ENCODE data around the gene HOXA6. TPM values are rescaled to one million over a fixed set of nuclear protein-coding genes. Genes with fewer than 3 reads are reported as not detected.
A peak's percentile ranks its signal among the peaks of the same experiment; 100 is the strongest.

HOXA6 gene
- total RNA-seq, 4 donors from 2014 or later = 11.1 to 30.9 (median 18.7) TPM

DNA sequence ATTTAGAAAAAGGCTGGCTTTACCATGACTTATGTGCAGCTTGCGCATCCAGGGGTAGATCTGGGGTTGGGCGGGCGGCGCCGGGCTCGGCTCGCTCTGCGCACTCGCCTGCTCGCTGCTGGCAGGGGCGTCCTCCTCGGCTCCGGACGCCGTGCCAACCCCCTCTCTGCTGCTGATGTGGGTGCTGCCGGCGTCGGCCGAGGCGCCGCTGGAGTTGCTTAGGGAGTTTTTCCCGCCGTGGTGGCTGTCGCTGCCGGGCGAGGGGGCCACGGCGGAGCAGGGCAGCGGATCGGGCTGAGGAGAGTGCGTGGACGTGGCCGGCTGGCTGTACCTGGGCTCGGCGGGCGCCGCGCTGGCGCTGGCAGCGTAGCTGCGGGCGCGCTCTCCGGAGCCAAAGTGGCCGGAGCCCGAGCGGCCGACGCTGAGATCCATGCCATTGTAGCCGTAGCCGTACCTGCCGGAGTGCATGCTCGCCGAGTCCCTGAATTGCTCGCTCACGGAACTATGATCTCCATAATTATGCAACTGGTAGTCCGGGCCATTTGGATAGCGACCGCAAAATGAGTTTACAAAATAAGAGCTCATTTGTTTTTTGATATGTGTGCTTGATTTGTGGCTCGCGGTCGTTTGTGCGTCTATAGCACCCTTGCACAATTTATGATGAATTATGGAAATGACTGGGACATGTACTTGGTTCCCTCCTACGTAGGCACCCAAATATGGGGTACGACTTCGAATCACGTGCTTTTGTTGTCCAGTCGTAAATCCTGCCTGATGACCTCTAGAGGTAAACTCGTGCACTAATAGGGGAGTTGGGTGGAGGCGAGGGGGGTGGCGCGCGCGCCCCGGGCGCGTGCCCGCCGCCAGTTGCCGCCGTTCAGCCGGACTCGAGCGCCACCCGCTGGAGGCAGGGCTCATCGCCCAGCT is 4.3 kb downstream of the HOXA6 start, which contains the start of gene HOXA5:
TSS of gene HOXA5 (minus strand) at position 659 of the 927 bp plus-strand sequence. CDS start at position 585, 74 bp downstream.
- peak within 1 kb of the TSS; percentile 28 to 54 (median 44) for H3K4me3 ChIP-seq

GRCh38 chr7:27142580-27143022 is 5.0 kb downstream of the HOXA6 start:
- Histone ChIP-seq H3K36me3 (peaks cover 0 to 33% (median 0%) of the 10 kb centered on the region in 3 donors), H3K4me3 (peak overlapping the region; percentile 28 to 54 (median 44)), H3K4me1 (peaks cover 0 to 58% (median 2%) of the 10 kb centered on the region in 4 donors), H3K27me3 (peaks cover 0 to 89% of the 10 kb centered on the region in 2 donors), H3K27ac (peak overlapping the region; percentile 25 to 83 (median 76)), H3K9me3 (no peaks in the 10 kb centered on the region)
- no peak for DNase-seq (ENCODE audit: low spot score in 2 of 2)
- TF ChIP-seq POLR2A (IDR thresholded peaks at IDR 0.05) (no peak), CTCF (IDR thresholded peaks at IDR 0.05) (no peak), EP300 (IDR thresholded peaks at IDR 0.05) (no peak)
- WGBS, 2 donors = 26 to 43% methylated on average over 29 of the region's 29 CpGs

More for the DNA sequence above, 4.3 kb downstream of the HOXA6 start, which contains the start of gene HOXA5:
- DNase-seq (ENCODE audit: low spot score in 2 of 2) = no peak
- TF ChIP-seq POLR2A (IDR thresholded peaks at IDR 0.05) = peak in 1 of 2 donors; percentile 51
- peak; percentile 42 to 82 (median 63) for TF ChIP-seq CTCF (IDR thresholded peaks at IDR 0.05)
- TF ChIP-seq EP300 (IDR thresholded peaks at IDR 0.05) = peak; percentile 51 to 68
- 23 to 43% methylated on average over 40 to 59 of the region's 86 CpGs for WGBS, 2 donors
- Histone ChIP-seq H3K4me1 (peaks cover 0 to 60% (median 5%) of the 10 kb centered on the region in 4 donors), H3K27ac (peak within 1 kb of the TSS; percentile 25 to 83 (median 76)), H3K27me3 (peaks cover 0 to 96% of the 10 kb centered on the region in 2 donors), H3K9me3 (no peaks in the 10 kb centered on the region), H3K36me3 (peaks cover 0 to 33% (median 0%) of the 10 kb centered on the region in 3 donors)

- Histone ChIP-seq H3K9me3 (no peaks in the 10 kb centered on the region), H3K4me1 (peaks cover 0 to 58% (median 4%) of the 10 kb centered on the region in 4 donors), H3K4me3 (peak overlapping the region; percentile 28 to 54 (median 44)), H3K27ac (peak overlapping the region; percentile 25 to 83 (median 76)), H3K27me3 (peaks cover 0 to 85% of the 10 kb centered on the region in 2 donors), H3K36me3 (peaks cover 0 to 33% (median 0%) of the 10 kb centered on the region in 3 donors)
- TF ChIP-seq EP300 (IDR thresholded peaks at IDR 0.05) = no peak
- no peak for TF ChIP-seq CTCF (IDR thresholded peaks at IDR 0.05)
- TF ChIP-seq POLR2A (IDR thresholded peaks at IDR 0.05) = no peak
- DNase-seq (ENCODE audit: low spot score in 2 of 2) = no peak
- 43 to 70% methylated on average over 30 of the region's 30 CpGs for WGBS, 2 donors
Observed at GRCh38 chr7:27141923-27142579, 5.5 kb downstream of the HOXA6 start.

- Histone ChIP-seq H3K27me3 (peaks cover 0 to 85% of the 10 kb centered on the region in 2 donors), H3K4me1 (peaks cover 0 to 60% (median 8%) of the 10 kb centered on the region in 4 donors), H3K4me3 (peak overlapping the region in 2 of 4 donors; percentile 28 to 54), H3K36me3 (peaks cover 0 to 33% (median 0%) of the 10 kb centered on the region in 3 donors), H3K9me3 (no peaks in the 10 kb centered on the region), H3K27ac (peak overlapping the region in 3 of 4 donors; percentile 25 to 77 (median 76))
- TF ChIP-seq POLR2A (IDR thresholded peaks at IDR 0.05) = no peak
- TF ChIP-seq CTCF (IDR thresholded peaks at IDR 0.05) = no peak
- no peak for TF ChIP-seq EP300 (IDR thresholded peaks at IDR 0.05)
- WGBS, 2 donors = 85 to 91% methylated on average over 18 of the region's 18 CpGs
- no peak for DNase-seq (ENCODE audit: low spot score in 2 of 2)
Observed at GRCh38 chr7:27141137-27141922, 6.2 kb downstream of the HOXA6 start.
